Measurements from ENCODE around the gene ATRAID. TPM values are rescaled to one million over a fixed set of nuclear protein-coding genes. Genes with fewer than 3 reads are reported as not detected.

ATRAID gene, protein sequence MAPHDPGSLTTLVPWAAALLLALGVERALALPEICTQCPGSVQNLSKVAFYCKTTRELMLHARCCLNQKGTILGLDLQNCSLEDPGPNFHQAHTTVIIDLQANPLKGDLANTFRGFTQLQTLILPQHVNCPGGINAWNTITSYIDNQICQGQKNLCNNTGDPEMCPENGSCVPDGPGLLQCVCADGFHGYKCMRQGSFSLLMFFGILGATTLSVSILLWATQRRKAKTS
- total RNA-seq (2022; extraction: Qiagen RNA extraction): 203 to 224 TPM (median 205 TPM) in 5 replicates

DNA sequence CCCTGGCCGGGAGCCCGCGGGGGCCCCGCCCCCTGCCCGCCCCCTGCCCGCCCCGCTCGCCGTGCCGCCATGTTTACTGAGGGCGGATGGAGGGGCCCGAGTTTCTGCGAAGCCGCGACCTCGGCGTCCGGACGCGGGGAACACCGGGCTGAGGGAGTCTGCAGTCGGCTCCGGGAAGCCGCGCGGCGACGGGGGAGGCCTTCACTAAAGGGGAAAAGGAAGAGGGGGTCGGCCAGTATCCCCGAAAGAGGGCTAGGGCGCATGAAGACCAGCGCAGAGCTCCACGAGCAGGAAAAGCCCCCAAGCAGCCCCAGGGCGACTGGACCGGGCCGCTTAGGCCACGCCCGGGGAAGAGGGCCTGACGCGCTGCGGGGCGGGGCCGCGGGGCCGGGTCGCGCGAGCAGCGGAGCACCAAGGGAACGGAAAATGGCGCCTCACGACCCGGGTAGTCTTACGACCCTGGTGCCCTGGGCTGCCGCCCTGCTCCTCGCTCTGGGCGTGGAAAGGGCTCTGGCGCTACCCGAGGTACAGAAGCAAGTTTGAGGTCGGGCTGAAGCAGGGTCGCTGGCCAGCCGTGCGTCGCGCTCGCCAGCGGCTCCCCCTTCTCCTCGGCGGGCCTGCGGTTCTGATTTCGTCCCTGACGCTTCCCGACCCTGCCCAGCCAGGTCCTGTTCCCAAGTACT, at the start of gene ATRAID, which contains the start of gene SLC5A6:
Gene ATRAID (plus strand): TSS at position 99 of the 683 bp plus-strand sequence. CDS start 328 bp downstream, at position 427.
Gene SLC5A6 (minus strand): TSS at position 326 of the 683 bp plus-strand sequence. CDS start 4,618 bp downstream, outside the sequence.

DNA sequence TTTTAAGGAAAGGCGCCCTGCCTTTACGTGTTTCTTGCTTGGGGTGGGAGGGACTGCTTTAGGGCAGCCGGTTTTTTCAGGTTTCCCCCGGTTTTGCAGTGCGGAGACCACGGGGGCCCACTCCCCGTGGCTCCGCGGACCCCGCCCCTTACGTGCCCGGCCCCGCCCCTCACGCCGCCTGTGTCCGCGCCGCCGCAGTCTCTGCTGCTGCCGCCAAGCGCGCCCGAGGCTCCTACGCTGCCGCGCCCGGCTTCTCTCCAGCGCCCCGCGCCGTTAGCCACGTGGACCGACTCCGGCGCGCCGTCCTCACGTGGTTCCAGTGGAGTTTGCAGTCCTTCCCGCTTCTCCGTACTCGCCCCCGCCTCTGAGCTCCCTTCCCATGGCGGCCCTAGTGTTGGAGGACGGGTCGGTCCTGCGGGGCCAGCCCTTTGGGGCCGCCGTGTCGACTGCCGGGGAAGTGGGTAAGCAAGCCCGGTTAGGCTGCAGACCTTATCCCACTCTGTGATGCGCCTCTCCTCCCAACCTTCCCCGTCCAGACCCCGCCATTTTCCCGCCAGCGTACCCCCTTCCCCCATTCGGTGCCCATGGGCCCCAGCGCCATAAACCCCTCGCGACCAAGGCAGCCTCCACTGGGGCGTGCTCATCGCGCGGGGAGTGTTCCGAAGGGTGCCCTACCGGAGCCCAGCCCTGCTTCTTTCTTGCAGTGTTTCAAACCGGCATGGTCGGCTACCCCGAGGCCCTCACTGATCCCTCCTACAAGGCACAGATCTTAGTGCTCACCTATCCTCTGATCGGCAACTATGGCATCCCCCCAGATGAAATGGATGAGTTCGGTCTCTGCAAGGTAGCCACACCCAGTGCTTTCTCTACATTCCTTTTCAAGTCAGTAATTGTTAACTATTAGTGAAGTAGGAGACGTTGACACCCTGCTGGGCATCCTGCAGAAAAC, 5.6 kb downstream of the ATRAID start, which contains the start of gene CAD:
Gene CAD (plus strand): TSS at position 197 of the 949 bp plus-strand sequence. CDS start 183 bp downstream, at position 380.

DNA sequence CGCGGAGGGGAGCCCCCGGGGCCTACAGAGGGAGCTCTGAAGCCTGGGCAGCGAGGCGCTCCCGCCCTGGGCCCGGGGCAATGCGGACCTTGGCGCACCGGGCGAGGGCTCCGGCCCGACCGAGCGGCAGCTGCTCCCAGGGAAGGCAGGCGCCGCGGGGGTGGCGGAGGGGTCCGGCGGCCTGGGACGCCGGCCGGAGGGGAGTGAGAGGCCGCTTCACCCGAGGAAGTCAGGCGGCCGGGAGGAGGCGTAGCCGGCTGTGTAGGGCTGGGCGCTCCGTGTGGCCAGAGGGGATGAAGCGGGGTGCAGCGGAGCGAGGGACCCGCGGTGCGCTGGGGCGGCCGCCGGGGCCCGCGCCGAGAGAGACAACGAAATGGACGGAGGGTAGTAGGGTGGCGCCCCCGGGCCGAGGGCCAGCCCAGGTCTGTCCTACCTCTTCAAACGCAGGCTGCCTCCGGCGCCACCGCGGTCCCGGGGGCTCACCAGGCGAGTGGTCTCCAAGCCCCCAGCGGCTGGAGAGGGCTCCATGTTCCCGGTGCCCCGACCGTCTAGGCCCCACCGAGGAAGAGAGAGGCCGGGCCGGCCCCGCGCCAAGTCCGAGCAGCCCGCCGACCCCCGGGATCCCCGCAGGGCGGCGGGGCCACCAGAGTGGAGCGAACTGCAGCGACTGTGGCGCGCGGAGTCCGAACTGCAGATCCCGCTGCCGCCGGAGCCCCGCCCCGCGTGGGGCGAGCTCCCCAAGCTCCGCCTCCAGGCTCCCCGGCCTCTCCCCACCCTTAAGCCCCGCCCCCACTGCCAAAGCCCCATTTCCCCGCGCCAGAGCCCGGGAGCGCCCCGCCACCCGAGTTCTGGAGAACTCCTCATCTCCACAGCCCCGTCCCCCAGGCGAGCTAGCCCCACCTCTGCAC, 50.8 kb downstream of the ATRAID start, which contains the start of gene SLC30A3:
Gene SLC30A3 (minus strand): TSS at position 669 of the 908 bp plus-strand sequence. CDS start 141 bp downstream, at position 528.

Other genes with a start within 250 kb of the ATRAID start
- gene MAPRE3, start 241.4 kb upstream of the ATRAID start, total RNA-seq (2022; extraction: Qiagen RNA extraction): 8.5 to 11.4 TPM (median 9.9 TPM) in 5 replicates
- 47.0 to 70.0 TPM (median 69.4 TPM) in 5 replicates for gene TMEM214, start 179.1 kb upstream of the ATRAID start, total RNA-seq (2022; extraction: Qiagen RNA extraction)
- gene AGBL5, start 160.4 kb upstream of the ATRAID start, total RNA-seq (2022; extraction: Qiagen RNA extraction): 28.5 to 34.9 TPM (median 34.4 TPM) in 5 replicates
- 529 to 708 TPM (median 553 TPM) in 5 replicates for gene OST4, start 140.4 kb upstream of the ATRAID start, total RNA-seq (2022; extraction: Qiagen RNA extraction)
- 0.32 to 0.57 TPM (median 0.43 TPM) in 5 replicates for gene EMILIN1, start 133.4 kb upstream of the ATRAID start, total RNA-seq (2022; extraction: Qiagen RNA extraction)
- gene KHK, start 125.3 kb upstream of the ATRAID start, total RNA-seq (2022; extraction: Qiagen RNA extraction): 7.6 to 9.1 TPM (median 8.3 TPM) in 5 replicates
- 7.2 to 8.1 TPM (median 7.8 TPM) in 5 replicates for gene CGREF1, start 92.9 kb upstream of the ATRAID start, total RNA-seq (2022; extraction: Qiagen RNA extraction)
- gene ABHD1, start 88.2 kb upstream of the ATRAID start, total RNA-seq (2022; extraction: Qiagen RNA extraction): 0.50 to 1.8 TPM (median 1.5 TPM) in 5 replicates
- gene PREB, start 77.4 kb upstream of the ATRAID start, total RNA-seq (2022; extraction: Qiagen RNA extraction): 41.9 to 59.1 TPM (median 55.6 TPM) in 5 replicates
- not detected in 5 replicates for gene PRR30, start 72.6 kb upstream of the ATRAID start, total RNA-seq (2022; extraction: Qiagen RNA extraction)
- gene TCF23, start 63.0 kb upstream of the ATRAID start, total RNA-seq (2022; extraction: Qiagen RNA extraction): not detected in 5 replicates
- gene SLC5A6, start 227 bp downstream of the ATRAID start, total RNA-seq (2022; extraction: Qiagen RNA extraction): 63.3 to 67.2 TPM (median 66.7 TPM) in 5 replicates
- 46.1 to 66.1 TPM (median 64.5 TPM) in 5 replicates for gene CAD, start 5.3 kb downstream of the ATRAID start, total RNA-seq (2022; extraction: Qiagen RNA extraction)
- gene SLC30A3, start 51.0 kb downstream of the ATRAID start, total RNA-seq (2022; extraction: Qiagen RNA extraction): 1.8 to 3.4 TPM (median 3.3 TPM) in 5 replicates
- gene DNAJC5G, start 63.4 kb downstream of the ATRAID start, total RNA-seq (2022; extraction: Qiagen RNA extraction): not detected in 5 replicates
- 0.67 to 1.2 TPM (median 0.81 TPM) in 5 replicates for gene TRIM54, start 70.4 kb downstream of the ATRAID start, total RNA-seq (2022; extraction: Qiagen RNA extraction)
- 0.63 to 2.5 TPM (median 1.7 TPM) in 5 replicates for gene UCN, start 96.4 kb downstream of the ATRAID start, total RNA-seq (2022; extraction: Qiagen RNA extraction)
- 76.2 to 97.2 TPM (median 87.4 TPM) in 5 replicates for gene MPV17, start 111.1 kb downstream of the ATRAID start, total RNA-seq (2022; extraction: Qiagen RNA extraction)
- gene GTF3C2, start 144.7 kb downstream of the ATRAID start, total RNA-seq (2022; extraction: Qiagen RNA extraction): 57.2 to 68.7 TPM (median 63.7 TPM) in 5 replicates
- 51.5 to 60.8 TPM (median 57.1 TPM) in 5 replicates for gene EIF2B4, start 158.3 kb downstream of the ATRAID start, total RNA-seq (2022; extraction: Qiagen RNA extraction)
- gene SNX17, start 158.6 kb downstream of the ATRAID start, total RNA-seq (2022; extraction: Qiagen RNA extraction): 124 to 133 TPM (median 128 TPM) in 5 replicates
- 11.5 to 15.4 TPM (median 13.4 TPM) in 5 replicates for gene ZNF513, start 168.7 kb downstream of the ATRAID start, total RNA-seq (2022; extraction: Qiagen RNA extraction)
- 152 to 176 TPM (median 176 TPM) in 5 replicates for gene PPM1G, start 197.6 kb downstream of the ATRAID start, total RNA-seq (2022; extraction: Qiagen RNA extraction)
- gene NRBP1, start 216.6 kb downstream of the ATRAID start, total RNA-seq (2022; extraction: Qiagen RNA extraction): 119 to 140 TPM (median 133 TPM) in 5 replicates
- gene KRTCAP3, start 230.3 kb downstream of the ATRAID start, total RNA-seq (2022; extraction: Qiagen RNA extraction): 0.39 to 0.87 TPM (median 0.45 TPM) in 5 replicates

Measured in A549 treated with dexamethasone at 1 μM for 4 hours (cell line).